Stimulated activated CD4-positive, alpha-beta T cell treated with anti-CD3 and anti-CD28 coated beads, TNF-alpha, amount 100 ng/mL, for 24 hours (primary cell): ENCODE measurements around the gene MRGPRD.
A peak's percentile ranks its signal among the peaks of the same experiment; 100 is the strongest.
"Not testable (repeated sequence)": the region's sequence is repeated elsewhere in the genome, so short reads cannot be mapped to it uniquely, and the experiment has no call there.

ENCODE experiments used
- DNase-seq, 3 experiments: peaks; one replicate each; pipeline ENCODE4 v3.0.0-alpha.2; 2020; ENCODE audit warnings: low read depth in 3 of 3

MRGPRD gene

DNA sequence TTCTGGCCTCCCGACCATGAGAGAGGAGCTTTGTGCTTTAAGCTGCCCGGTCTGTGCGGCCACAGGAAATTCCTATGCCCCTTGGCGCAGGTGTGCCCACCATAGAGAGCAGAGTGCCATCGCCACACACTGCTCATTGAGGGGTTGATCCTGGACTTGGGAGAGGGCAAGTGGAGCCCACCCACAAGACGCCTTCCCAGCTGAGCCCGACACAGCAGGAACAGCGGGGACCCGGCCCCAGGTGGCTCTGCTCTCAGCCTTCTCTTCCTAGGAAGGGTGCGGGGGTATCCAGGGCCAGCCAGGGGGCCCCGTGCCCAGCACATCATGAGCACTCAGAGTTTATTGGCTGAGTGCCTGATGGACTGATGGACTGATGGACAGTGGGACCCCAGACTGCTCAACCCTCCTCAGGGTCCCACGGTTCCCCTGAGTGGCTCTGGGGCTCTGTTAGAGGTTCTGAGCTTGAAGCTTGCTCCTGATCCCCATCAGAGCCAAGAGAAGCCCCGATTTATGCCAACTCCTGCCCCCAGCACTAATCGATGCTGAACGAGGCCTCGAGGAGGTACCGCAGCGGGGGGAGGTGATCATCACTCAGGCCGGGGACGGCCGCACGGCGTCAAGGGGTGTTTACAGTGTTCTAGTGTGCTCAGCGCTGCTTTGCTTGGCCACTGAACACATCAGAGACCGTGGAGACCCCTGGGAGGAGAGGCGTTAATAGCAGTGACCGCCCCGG lies 13.5 kb upstream of the MRGPRD start:
- no peak for DNase-seq

DNA sequence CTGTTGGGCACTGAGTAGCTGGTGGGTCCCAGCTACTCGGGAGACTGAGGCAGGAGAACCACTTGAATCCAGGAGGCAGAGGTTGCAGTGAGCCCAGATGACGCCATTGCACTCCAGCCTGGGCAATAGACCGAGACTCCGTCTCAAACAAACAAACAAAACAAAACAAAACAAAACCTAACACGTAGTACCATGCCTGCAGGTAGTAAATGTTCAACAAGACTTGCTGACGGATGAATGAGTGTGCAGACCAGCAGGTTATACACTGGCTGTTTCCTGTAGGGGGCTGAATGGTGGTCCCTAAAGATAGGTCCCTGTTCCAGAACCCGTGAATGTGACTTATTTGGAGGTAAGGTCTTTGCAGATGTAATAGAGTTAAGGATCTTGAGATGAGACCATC lies 12.8 kb upstream of the MRGPRD start:
- no peak for DNase-seq

DNA sequence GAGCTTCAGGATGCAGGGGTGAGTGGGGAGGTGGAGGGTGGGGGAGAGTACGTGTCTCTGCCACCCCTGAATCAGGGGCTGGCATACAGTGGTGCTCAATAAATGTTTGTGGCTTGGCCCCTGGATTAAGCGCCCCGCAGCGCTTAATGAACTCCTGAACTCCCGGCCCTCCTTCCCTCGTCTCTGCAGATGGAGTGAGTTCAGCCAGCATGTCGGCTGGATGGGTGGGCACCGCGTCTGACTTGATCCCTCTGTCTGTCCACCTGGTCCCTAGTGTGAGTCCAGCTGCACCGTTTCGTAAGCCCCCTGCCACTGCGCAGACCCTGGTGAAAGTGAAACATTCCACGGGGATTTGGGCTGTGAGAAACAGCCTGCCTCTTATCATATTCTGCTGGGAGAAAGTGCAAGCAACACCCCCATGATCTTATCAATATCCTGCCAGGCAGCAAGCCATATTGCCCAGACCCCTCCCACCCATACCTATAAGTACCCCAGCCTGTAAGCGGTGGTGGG lies 12.0 kb upstream of the MRGPRD start:
- no peak for DNase-seq

DNA sequence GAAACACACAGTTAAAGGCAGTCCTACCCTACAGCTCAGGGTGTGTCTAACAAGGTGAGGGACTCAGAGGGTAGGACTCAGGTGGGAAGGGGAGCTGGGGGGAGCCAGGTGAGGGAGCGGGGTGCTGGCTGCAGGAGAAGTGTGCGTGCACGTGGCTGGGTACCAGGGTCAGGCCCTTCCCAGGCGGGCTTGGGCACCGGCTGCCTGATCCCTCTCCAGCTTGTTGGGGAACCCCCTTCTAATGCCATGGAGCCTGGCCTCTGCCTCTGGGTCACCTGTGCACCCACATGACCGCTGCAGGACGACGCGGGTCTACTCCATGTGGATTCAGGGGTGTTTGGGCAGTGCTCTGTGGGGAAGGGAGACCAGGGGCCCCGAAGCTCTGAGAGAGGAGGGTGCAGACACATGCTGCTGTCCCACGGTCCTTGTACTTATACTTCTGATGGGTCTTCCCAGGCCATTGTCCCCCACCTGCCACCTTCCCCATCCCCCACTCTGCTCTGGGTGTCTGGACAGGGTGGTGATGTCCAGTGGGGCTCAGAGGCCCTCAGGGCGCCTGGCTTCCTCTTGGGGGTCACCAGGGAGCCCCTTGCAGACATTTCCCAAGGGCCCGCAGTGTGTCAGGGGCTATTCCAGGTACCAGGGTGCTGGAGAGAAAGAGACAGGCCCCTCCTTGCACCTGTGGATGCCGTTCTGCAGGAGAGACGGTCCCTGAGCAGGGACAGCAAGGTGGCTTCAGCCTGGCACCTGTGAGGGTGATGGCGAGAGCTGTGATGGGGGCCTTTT lies 10.4 kb upstream of the MRGPRD start:
- DNase-seq, result no peak

DNA sequence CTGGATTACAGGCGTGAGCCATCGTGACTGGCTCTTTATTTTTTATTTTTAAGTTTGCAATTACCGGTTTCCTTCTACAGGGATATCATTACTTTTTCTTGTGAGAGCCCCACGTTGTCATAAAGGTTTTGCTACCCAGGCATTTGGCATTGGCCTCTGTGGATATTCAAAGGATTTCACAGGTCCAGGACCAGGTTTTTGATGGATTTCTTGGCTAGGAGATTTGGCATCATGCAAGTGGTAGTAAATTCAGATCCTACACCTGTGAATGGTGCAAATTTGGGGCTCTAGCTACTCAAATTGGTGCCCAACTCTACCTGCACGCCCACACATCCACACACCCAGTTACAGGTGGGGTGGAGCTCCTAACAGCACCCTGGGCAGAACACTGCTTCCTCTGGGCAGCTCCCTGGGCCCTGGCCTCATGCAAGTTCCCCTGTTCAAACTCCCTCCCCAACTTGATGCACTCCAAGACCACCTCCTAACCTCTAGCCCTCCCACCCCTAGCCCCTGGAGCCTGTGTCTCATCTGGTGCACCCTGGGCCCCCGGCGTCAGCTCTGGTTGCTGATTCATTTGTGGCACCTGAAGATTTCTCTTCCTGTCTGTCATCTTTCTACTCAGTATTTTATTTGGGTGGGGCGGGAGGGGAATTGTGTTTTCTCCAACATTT lies 9.3 kb upstream of the MRGPRD start:
- DNase-seq, result no peak

DNA sequence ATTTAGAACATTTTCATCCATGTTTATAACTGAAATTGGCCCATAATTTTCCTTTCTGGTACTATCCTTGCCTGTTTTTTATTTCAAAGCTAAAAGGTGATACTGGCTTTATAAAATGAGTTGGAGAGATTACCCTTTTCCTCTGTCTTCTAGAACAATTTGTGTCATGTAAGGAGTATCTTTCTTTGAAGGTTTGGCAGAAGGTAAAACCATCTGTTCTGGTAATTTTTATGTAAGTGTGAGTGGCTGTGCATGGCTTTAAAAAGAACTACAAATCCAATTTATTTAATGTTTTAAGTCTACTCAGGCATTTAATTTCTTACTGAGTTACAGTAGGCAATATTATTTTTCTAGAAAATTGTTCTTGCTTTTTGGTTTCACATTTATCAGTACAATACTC lies 7.7 kb upstream of the MRGPRD start:
- no peak for DNase-seq

DNA sequence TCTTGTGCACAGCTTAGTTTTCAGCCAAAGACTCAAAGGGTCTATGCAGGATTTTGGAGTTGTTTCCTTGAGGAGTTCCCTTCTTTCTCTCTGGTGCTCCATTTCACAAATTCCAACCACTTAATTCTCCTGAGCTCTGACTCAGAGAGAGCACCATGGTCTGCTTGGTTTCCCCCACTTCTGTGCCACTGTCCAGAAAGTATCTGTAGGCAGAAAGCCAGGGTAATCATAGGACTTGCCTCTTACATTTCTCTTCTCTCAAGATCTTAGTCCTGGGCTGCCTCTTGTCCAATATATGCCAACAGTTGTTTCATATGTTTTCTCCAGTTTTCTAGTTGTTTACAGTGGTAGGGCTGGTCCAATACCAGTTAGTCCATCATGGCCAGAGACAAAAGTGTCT lies 6.4 kb upstream of the MRGPRD start:
- DNase-seq, result no peak

DNA sequence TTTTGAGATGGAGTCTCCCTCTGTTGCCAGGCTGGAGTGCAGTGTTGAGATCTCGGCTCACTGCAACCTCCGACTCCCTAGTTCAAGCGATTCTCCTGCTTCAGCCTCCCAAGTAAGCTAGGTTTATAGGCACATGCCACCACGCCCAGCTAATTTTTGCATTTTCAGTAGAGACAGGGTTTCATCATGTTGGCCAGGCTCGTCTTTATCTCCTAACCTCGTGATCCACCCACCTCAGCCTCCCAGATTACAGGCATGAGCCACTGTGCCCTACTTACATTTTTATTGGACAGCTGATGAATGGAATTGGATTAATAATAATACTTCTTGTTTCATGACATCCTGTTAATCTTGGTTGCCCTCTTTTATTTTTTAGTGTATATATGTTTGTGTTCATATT lies 3.0 kb upstream of the MRGPRD start:
- no peak for DNase-seq

DNA sequence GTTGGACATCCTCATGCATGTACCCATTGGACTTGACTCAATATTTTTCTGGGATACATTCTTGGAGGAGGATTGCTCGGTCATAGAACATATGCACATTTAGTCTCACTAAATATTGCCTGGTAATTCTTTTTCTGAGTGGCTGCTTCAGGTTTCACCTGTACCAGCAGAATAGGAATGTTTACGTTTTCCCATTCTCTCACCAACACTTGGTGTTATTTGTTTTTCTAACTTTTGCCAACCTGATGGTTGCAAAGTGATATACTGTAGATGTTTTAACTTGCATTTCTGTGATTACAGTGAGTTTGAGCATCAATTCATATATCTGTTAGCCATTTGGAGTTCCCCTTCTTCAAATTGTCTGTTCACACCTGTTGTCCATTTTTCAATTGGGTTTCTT lies 1.3 kb upstream of the MRGPRD start:
- no peak for DNase-seq

DNA sequence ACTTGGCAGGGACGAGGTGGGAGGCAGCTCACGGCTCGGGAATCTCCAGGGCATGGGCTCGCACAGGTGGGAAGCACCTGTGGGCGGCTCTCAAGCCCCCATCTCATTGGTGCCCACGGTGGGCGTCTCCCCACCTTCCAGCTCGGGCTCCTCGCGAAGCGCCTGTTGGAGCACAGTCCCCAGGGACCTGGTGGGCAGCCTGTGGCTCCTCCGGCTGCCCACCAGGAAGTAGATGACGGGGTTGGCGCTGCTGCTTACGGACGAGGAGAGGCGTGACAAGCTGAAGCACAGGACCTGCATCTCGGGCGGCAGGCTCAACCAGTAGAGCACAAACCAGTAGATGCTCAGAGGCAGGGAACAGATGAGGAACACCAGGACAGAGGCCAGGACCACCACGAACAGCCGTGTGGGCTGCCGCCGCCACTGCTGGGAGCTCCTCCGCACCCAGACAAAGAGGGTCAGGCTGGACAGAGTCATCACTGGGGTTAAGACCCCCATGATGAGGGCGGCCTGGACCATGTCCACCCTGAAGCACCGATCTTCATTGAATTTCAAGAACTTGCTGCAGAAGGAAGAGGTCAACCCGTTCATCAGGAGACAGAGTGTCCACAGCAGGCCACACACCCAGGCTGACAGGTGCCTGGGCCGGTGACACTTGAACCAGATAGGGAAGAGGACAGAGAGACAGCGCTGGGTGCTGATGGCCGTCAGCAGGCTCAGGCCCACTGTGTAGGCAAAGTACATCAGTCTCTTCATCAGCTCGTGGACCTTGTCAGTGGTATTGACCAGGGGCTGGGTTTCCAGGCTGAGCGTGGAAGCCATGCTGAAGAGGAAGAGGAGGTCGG lies 633 bp downstream of the MRGPRD start:
- no peak for DNase-seq

DNA sequence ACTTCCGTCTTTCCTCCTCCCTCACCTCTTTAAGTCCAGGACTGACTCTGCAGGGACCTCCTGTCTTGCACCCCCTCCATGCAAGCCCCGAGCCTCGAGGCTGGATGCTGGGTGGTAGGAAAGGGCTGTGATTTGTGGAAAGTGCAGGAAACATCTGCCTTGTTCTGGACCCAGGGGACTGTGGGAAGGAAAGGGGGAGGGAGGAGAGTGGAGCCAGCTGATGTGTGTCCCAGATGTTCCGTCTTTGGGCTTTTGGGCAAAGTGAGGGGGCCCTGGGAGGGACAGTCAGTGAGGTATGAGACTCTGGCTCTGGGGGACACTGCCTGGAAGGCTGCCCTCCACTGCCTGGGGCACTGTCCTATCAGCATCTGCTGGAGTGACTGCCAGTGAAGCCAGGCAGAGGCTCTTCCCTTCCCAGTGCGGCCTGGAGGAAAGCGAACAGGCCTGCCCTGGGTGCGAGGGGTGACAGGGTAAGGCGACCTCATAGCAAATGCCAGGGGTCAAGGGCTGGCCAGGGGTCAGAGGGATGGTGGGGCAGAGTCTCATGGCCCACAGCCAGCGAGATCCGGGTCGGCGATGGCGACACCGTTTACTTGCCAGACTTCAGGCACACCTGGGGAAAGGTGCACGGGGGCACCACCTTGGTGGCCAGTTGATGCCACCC lies 1.7 kb downstream of the MRGPRD start:
- DNase-seq, result no peak

DNA sequence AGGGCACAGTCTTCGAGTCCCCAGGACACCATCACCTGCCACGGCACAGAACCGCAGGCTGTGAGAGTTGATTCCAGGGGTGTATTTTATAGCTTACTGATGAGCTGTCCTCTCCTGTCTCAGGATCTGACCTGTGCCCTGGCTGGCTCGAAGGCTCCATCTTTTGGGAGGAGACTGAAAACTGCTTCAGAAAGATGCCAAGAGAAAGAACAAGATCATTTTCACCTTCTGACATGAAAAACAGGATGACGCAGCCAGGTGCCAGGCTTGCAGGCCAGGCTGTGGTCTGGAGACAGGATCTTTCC lies 2.2 kb downstream of the MRGPRD start:
- no peak for DNase-seq

DNA sequence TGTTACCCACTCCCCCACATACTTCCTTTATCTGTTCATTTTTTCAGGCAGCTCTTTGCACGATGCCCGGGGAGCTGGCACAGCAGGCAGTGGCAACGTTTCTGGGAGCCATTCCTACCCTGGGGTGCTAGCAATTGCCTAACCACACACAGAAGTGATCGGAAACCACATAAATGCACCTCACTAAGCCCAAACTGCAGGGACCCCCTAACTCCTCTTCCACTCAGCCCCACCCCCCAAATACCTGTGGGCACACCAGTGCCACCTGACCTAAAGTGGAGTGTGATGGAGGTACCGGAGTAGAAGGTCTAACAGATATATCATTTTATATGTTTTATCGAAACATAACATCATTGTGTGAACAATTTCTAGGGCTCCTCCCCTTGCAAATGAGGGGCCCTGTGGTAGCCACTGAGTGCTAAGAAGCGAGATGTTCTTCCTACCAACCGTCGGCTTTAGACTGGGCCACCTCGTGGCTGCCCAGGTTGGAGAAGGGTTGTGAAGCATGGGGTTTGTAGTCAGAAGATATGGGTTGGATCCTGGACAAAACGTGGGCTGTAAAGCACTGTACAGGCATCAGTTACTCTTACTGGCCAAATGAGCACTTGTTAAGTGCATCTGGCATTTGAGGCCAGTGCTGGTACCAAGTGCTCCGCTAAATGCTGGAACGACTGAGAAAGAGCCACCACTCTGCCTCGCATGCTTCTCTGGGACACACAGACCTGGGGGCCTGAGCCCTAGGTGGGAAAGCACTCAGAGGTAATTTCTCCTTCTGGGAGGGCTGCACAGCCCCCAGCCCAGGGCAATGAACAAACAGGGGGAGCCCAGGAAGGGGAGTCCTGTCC lies 2.8 kb downstream of the MRGPRD start:
- DNase-seq, result no peak

DNA sequence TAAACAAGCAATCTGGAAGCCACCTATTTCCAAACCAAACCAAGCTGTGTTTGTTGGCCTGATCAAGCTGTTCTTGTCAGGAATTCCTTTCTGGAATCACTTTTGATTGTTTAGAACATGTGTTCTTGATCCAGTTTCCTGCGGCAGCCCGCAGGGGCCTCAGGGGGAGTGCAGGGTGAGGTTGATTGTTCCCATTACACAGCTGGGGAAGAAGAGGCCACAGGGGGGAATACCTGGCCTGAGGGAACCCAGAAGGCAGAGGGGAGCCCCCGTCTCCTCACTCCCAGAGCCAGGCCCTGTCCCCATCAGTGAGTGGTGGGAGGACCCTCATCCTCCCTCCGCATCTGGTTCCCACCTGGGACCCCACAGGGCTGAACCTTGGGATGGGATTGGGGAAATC lies 4.2 kb downstream of the MRGPRD start:
- no peak for DNase-seq

DNA sequence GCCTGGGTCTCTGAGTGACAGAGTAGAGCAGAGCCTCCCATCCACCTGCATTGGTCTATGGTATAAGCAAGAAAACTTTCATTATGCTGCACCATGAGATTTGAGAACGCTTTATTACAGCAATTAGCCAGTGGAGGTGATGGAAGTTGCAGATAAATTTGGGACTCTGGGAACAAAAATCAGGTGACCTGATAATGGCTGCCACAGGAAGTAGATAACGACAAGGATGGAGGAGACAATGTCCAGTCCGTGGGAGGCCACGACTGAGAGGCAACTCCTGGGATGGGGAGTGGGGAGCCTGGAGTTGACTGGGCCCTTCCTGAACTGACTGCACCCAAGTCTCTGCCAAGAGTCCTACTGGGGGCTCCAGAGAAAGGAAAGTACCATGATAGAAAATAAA lies 4.7 kb downstream of the MRGPRD start:
- DNase-seq, result no peak

DNA sequence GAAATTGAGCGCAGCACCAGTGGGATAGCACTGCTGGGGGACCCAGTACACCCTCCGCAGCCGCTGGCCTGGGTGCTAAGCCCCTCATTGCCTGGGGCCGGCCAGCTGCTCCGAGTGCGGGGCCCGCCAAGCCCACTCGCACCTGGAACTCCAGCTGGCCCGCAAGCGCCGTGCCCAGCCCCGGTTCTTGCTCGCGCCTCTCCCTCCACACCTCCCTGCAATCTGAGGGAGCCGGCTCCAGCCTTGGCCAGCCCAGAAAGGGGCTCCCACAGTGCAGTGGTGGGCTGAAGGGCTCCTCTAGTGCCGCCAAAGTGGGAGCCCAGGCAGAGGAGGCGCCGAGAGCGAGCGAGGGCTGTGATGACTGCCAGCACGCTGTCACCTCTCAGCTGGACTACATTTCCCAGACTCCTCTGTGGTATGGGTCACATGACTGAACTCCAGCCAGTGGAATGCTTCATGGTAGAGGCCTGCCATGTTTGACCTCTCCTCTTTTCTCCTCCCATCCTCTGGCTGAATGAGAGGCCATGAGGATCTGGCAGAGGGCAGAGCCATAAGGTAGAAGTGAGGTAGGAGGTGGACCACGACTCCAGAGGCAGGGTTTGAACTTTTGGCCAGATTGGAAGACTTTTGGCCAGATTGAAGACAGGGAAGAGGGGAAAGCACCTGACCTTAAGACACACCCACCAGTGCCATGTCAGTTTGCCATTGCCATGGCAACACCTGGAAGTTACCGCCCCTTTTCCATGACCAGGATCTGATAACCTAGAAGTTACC lies 6.2 kb downstream of the MRGPRD start:
- DNase-seq, result peak in 1 of 3 experiments; percentile 11

DNA sequence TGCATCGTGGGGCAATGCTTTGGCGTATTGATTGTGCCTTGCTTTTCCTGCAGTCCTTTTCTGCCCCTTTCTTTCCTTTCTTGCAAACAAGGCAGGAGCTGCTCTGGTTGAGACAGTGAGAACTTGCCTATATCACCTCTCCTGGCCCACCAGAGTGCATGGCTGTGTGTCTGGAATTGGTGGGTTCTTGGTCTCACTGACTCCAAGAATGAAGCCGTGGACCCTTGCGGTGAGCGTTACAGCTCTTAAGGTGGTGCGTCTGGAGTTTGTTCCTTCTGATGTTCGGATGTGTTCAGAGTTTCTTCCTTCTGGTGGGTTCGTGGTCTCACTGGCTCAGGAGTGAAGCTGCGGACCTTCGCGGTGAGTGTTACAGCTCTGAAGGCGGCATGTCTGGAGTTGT lies 7.1 kb downstream of the MRGPRD start:
- not testable (repeated sequence) for DNase-seq

DNA sequence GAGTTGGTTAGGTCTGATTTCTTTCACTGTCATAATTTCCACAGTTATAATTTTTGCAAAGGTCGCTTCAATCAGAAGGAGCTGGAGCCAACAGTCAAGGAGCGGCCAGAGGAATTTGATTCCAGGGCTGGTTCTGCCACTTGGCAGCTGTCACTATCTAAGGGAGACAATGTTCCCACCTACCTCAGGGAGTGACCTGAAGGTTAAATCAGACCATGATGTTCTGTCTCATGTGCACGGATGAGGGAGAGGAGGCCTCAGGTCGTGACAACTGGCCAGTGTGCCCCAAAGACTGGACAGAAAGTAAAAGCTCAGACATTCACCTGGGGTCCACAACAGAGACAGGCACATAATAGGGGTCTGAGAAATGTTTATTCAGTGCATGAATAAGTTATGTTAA lies 7.6 kb downstream of the MRGPRD start:
- no peak for DNase-seq

DNA sequence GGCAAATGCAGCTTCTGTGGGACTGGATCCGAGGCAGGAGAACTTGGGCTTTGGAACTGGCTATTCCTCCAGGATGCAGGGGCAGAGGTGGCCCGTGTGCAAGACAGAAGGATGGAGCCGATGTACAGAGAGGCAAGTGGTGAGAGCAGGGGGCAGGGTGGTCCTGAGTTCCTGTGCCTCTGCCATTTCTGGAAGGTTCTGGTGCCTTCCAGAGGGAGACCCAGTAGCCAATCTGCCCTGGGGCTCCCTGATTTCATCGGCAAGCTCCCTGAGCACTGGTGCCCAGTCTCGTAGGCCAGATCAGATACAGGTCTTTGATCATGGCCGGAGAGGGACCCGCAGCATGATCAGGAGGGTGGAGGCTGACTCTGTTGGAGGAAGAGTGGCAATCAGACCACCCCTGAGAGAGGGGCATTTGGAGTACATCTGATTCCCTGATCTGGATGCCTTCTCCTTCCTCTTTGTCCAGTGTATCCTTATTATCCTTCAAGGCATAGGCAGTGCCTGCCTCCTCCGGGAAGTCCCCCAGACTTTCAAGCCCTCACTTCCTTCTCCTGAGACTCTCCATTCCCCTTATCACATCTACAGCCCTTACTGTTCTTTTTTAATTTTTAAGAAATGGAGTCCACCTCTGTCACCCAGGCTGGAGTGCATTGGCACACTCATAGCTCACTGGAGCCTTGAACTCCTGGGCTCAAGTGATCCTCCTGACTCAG lies 9.7 kb downstream of the MRGPRD start:
- DNase-seq, result no peak
